ENCODE measurements around the gene PPIP5K2. TPM values are rescaled to one million over a fixed set of nuclear protein-coding genes. Genes with fewer than 3 reads are reported as not detected.

PPIP5K2 gene
- total RNA-seq, 1 donor from 2014 or later: 20.3 TPM

- no peaks in the 10 kb centered on the region for H3K36me3 ChIP-seq (ENCODE audit: control insufficient read depth, insufficient read depth, low read length)
- FAIRE-seq: no peak
- DNase-seq (ENCODE audit: low read depth): no peak
- no peak overlapping the region for H3K4me3 ChIP-seq (ENCODE audit: low read depth, low read length)
- TF ChIP-seq CTCF (IDR thresholded peaks at IDR 0.05; ENCODE audit: insufficient read depth, low read length, severe bottlenecking): no peak
- no peaks in the 10 kb centered on the region for H3K27me3 ChIP-seq (ENCODE audit: control insufficient read depth, insufficient read depth, low read length)
Measured at GRCh38 chr5:103228061-103228460, 108.0 kb downstream of the PPIP5K2 start.

GRCh38 chr5:103228588-103228987 is 108.5 kb downstream of the PPIP5K2 start:
- FAIRE-seq (no peak), DNase-seq (ENCODE audit: low read depth) (no peak)
- H3K36me3 ChIP-seq (ENCODE audit: control insufficient read depth, insufficient read depth, low read length): no peaks in the 10 kb centered on the region
- no peaks in the 10 kb centered on the region for H3K27me3 ChIP-seq (ENCODE audit: control insufficient read depth, insufficient read depth, low read length)
- TF ChIP-seq CTCF (IDR thresholded peaks at IDR 0.05; ENCODE audit: insufficient read depth, low read length, severe bottlenecking): no peak
- no peak overlapping the region for H3K4me3 ChIP-seq (ENCODE audit: low read depth, low read length)

GRCh38 chr5:103232393-103232999 is 112.4 kb downstream of the PPIP5K2 start:
- FAIRE-seq: no peak
- H3K4me3 ChIP-seq (ENCODE audit: low read depth, low read length): no peak overlapping the region
- H3K27me3 ChIP-seq (ENCODE audit: control insufficient read depth, insufficient read depth, low read length): no peaks in the 10 kb centered on the region
- no peaks in the 10 kb centered on the region for H3K36me3 ChIP-seq (ENCODE audit: control insufficient read depth, insufficient read depth, low read length)
- DNase-seq (ENCODE audit: low read depth): peak; percentile 47
- peak; percentile 68 for TF ChIP-seq CTCF (IDR thresholded peaks at IDR 0.05; ENCODE audit: insufficient read depth, low read length, severe bottlenecking)

- no peaks in the 10 kb centered on the region for H3K36me3 ChIP-seq (ENCODE audit: control insufficient read depth, insufficient read depth, low read length)
- FAIRE-seq (no peak), DNase-seq (ENCODE audit: low read depth) (peak; percentile 18)
- no peak for TF ChIP-seq CTCF (IDR thresholded peaks at IDR 0.05; ENCODE audit: insufficient read depth, low read length, severe bottlenecking)
- H3K4me3 ChIP-seq (ENCODE audit: low read depth, low read length): no peak overlapping the region
- no peaks in the 10 kb centered on the region for H3K27me3 ChIP-seq (ENCODE audit: control insufficient read depth, insufficient read depth, low read length)
Measured at GRCh38 chr5:103234239-103234975, 114.3 kb downstream of the PPIP5K2 start.

- no peak for TF ChIP-seq CTCF (IDR thresholded peaks at IDR 0.05; ENCODE audit: insufficient read depth, low read length, severe bottlenecking)
- Histone ChIP-seq H3K27me3 (ENCODE audit: control insufficient read depth, insufficient read depth, low read length) (no peaks in the 10 kb centered on the region), H3K4me3 (ENCODE audit: low read depth, low read length) (no peak overlapping the region), H3K36me3 (ENCODE audit: control insufficient read depth, insufficient read depth, low read length) (no peaks in the 10 kb centered on the region)
- DNase-seq (ENCODE audit: low read depth) (no peak), FAIRE-seq (no peak)
Measured at GRCh38 chr5:103235891-103236290, 115.8 kb downstream of the PPIP5K2 start.
